Measurements from ENCODE around the gene RNF212. TPM values are rescaled to one million over a fixed set of nuclear protein-coding genes. Genes with fewer than 3 reads are reported as not detected.
A peak's percentile ranks its signal among the peaks of the same experiment; 100 is the strongest.

The RNF212 gene
- 10 to 100 TPM in 1 of 6 donors, 1 to 10 TPM in 4, under 1 TPM in 1; 0.79 to 11.6 (median 2.0) TPM for polyA plus RNA-seq (ENCODE audit: low read depth in 6 of 6)

- no peaks in the 10 kb centered on the region for H3K36me3 Mint-ChIP-seq
- H3K9me3 Mint-ChIP-seq: no peaks in the 10 kb centered on the region
- peak within 1 kb of the TSS in 2 of 6 donors; percentile 48 to 67 for H3K27ac Mint-ChIP-seq
- H3K4me3 Mint-ChIP-seq: peak within 1 kb of the TSS in 5 of 8 donors; percentile 38 to 85 (median 56)
- peaks cover 30 to 51% (median 48%) of the 10 kb centered on the region in 3 donors for H3K27me3 Mint-ChIP-seq
- H3K4me1 Mint-ChIP-seq: peaks cover 0 to 8% (median 8%) of the 10 kb centered on the region in 3 donors
- ATAC-seq (ENCODE audit: low read depth in 2 of 2) (peak; percentile 23 to 76), DNase-seq (peak; percentile 42)
These were observed at the start of gene RNF212 for GRCh38 chr4:1113311-1114009. TSS of gene RNF212 (minus strand) at chr4:1113564. CDS start at chr4:1113464, 100 bp downstream.

GRCh38 chr4:1160351-1160750, 47.0 kb upstream of the RNF212 start:
- H3K9me3 Mint-ChIP-seq: peaks cover 7 to 28% (median 17%) of the 10 kb centered on the region in 7 donors
- H3K27ac Mint-ChIP-seq: no peak overlapping the region
- ATAC-seq (ENCODE audit: low read depth in 2 of 2) (no peak), DNase-seq (no peak)
- no peaks in the 10 kb centered on the region for H3K27me3 Mint-ChIP-seq
- no peak overlapping the region for H3K4me3 Mint-ChIP-seq
- peaks cover 24 to 32% (median 27%) of the 10 kb centered on the region in 3 donors for H3K4me1 Mint-ChIP-seq
- peaks cover 5 to 15% of the 10 kb centered on the region in 2 donors for H3K36me3 Mint-ChIP-seq

- ATAC-seq (ENCODE audit: low read depth in 2 of 2) (no peak), DNase-seq (no peak)
- H3K27ac Mint-ChIP-seq: peak overlapping the region in 1 of 6 donors; percentile 57
- H3K27me3 Mint-ChIP-seq: peaks cover 0 to 11% (median 0%) of the 10 kb centered on the region in 3 donors
- H3K9me3 Mint-ChIP-seq: peaks cover 5 to 20% (median 12%) of the 10 kb centered on the region in 7 donors
- H3K4me3 Mint-ChIP-seq: no peak overlapping the region
- H3K36me3 Mint-ChIP-seq: peaks cover 5 to 15% of the 10 kb centered on the region in 2 donors
- peaks cover 10 to 19% (median 10%) of the 10 kb centered on the region in 3 donors for H3K4me1 Mint-ChIP-seq
These were observed 42.7 kb upstream of the RNF212 start for GRCh38 chr4:1156069-1156468.

- DNase-seq: no peak
- Mint-ChIP-seq H3K27ac (peak overlapping the region in 1 of 6 donors; percentile 40), H3K9me3 (peaks cover 5 to 20% (median 12%) of the 10 kb centered on the region in 7 donors), H3K27me3 (peaks cover 0 to 11% (median 0%) of the 10 kb centered on the region in 3 donors), H3K4me3 (no peak overlapping the region), H3K4me1 (peaks cover 8 to 19% (median 10%) of the 10 kb centered on the region in 3 donors), H3K36me3 (peaks cover 5 to 15% of the 10 kb centered on the region in 2 donors)
- no peak for ATAC-seq (ENCODE audit: low read depth in 2 of 2)
These were observed 42.0 kb upstream of the RNF212 start for GRCh38 chr4:1155314-1155713.

GRCh38 chr4:1154523-1155182, 41.3 kb upstream of the RNF212 start:
- ATAC-seq (ENCODE audit: low read depth in 2 of 2) (no peak), DNase-seq (no peak)
- Mint-ChIP-seq H3K4me1 (peaks cover 8 to 19% (median 10%) of the 10 kb centered on the region in 3 donors), H3K27me3 (peaks cover 0 to 11% (median 0%) of the 10 kb centered on the region in 3 donors), H3K36me3 (peaks cover 5 to 15% of the 10 kb centered on the region in 2 donors), H3K9me3 (peaks cover 5 to 20% (median 12%) of the 10 kb centered on the region in 7 donors), H3K27ac (peak overlapping the region in 2 of 6 donors; percentile 76 to 85), H3K4me3 (peak overlapping the region in 3 of 8 donors; percentile 35 to 43 (median 42))

GRCh38 chr4:1154126-1154522, 40.8 kb upstream of the RNF212 start:
- H3K27ac Mint-ChIP-seq: no peak overlapping the region
- H3K4me1 Mint-ChIP-seq: peaks cover 8 to 19% (median 10%) of the 10 kb centered on the region in 3 donors
- peak overlapping the region in 1 of 8 donors; percentile 35 for H3K4me3 Mint-ChIP-seq
- H3K9me3 Mint-ChIP-seq: peaks cover 5 to 20% (median 12%) of the 10 kb centered on the region in 7 donors
- DNase-seq (no peak), ATAC-seq (ENCODE audit: low read depth in 2 of 2) (no peak)
- H3K27me3 Mint-ChIP-seq: peaks cover 0 to 11% (median 0%) of the 10 kb centered on the region in 3 donors
- H3K36me3 Mint-ChIP-seq: peaks cover 5 to 15% of the 10 kb centered on the region in 2 donors

GRCh38 chr4:1153567-1154090, 40.3 kb upstream of the RNF212 start:
- Mint-ChIP-seq H3K9me3 (peaks cover 5 to 18% (median 10%) of the 10 kb centered on the region in 7 donors), H3K4me1 (peaks cover 10 to 19% (median 13%) of the 10 kb centered on the region in 3 donors), H3K4me3 (no peak overlapping the region), H3K36me3 (peaks cover 5 to 11% of the 10 kb centered on the region in 2 donors), H3K27ac (no peak overlapping the region), H3K27me3 (peaks cover 0 to 14% (median 0%) of the 10 kb centered on the region in 3 donors)
- DNase-seq: no peak
- no peak for ATAC-seq (ENCODE audit: low read depth in 2 of 2)

GRCh38 chr4:1152290-1152689, 38.9 kb upstream of the RNF212 start:
- Mint-ChIP-seq H3K9me3 (peaks cover 0 to 8% (median 2%) of the 10 kb centered on the region in 7 donors), H3K27ac (peak overlapping the region in 1 of 6 donors; percentile 22), H3K27me3 (peaks cover 0 to 17% (median 5%) of the 10 kb centered on the region in 3 donors), H3K4me3 (no peak overlapping the region), H3K36me3 (peaks cover 0 to under 1% of the 10 kb centered on the region in 2 donors), H3K4me1 (peaks cover 10 to 19% (median 14%) of the 10 kb centered on the region in 3 donors)
- ATAC-seq (ENCODE audit: low read depth in 2 of 2) (no peak), DNase-seq (no peak)

- Mint-ChIP-seq H3K4me1 (peaks cover 10 to 19% (median 14%) of the 10 kb centered on the region in 3 donors), H3K27ac (no peak overlapping the region), H3K4me3 (no peak overlapping the region), H3K27me3 (peaks cover 0 to 17% (median 5%) of the 10 kb centered on the region in 3 donors), H3K36me3 (no peaks in the 10 kb centered on the region), H3K9me3 (peaks cover 0 to 6% (median 1%) of the 10 kb centered on the region in 7 donors)
- DNase-seq: no peak
- no peak for ATAC-seq (ENCODE audit: low read depth in 2 of 2)
These were observed 38.2 kb upstream of the RNF212 start for GRCh38 chr4:1151541-1151940.

- H3K27ac Mint-ChIP-seq: no peak overlapping the region
- peak overlapping the region in 1 of 8 donors; percentile 52 for H3K4me3 Mint-ChIP-seq
- peaks cover 0 to 17% (median 5%) of the 10 kb centered on the region in 3 donors for H3K27me3 Mint-ChIP-seq
- no peaks in the 10 kb centered on the region for H3K36me3 Mint-ChIP-seq
- ATAC-seq (ENCODE audit: low read depth in 2 of 2) (no peak), DNase-seq (no peak)
- H3K4me1 Mint-ChIP-seq: peaks cover 10 to 19% (median 14%) of the 10 kb centered on the region in 3 donors
- H3K9me3 Mint-ChIP-seq: peaks cover 0 to 6% (median 1%) of the 10 kb centered on the region in 7 donors
These were observed 37.5 kb upstream of the RNF212 start for GRCh38 chr4:1150875-1151274.

GRCh38 chr4:1139860-1140259, 26.5 kb upstream of the RNF212 start:
- peaks cover 6 to 16% (median 10%) of the 10 kb centered on the region in 3 donors for H3K27me3 Mint-ChIP-seq
- no peak overlapping the region for H3K27ac Mint-ChIP-seq
- DNase-seq (no peak), ATAC-seq (ENCODE audit: low read depth in 2 of 2) (no peak)
- no peak overlapping the region for H3K4me3 Mint-ChIP-seq
- no peaks in the 10 kb centered on the region for H3K36me3 Mint-ChIP-seq
- peaks cover 13 to 31% (median 30%) of the 10 kb centered on the region in 3 donors for H3K4me1 Mint-ChIP-seq
- peaks cover 0 to 7% (median 0%) of the 10 kb centered on the region in 7 donors for H3K9me3 Mint-ChIP-seq

- H3K9me3 Mint-ChIP-seq: peaks cover 0 to 7% (median 0%) of the 10 kb centered on the region in 7 donors
- peak overlapping the region; percentile 34 to 93 (median 83) for H3K4me3 Mint-ChIP-seq
- no peaks in the 10 kb centered on the region for H3K36me3 Mint-ChIP-seq
- DNase-seq (no peak), ATAC-seq (ENCODE audit: low read depth in 2 of 2) (no peak)
- peaks cover 0 to 4% (median 0%) of the 10 kb centered on the region in 3 donors for H3K27me3 Mint-ChIP-seq
- H3K27ac Mint-ChIP-seq: peak overlapping the region in 2 of 6 donors; percentile 60 to 72
- H3K4me1 Mint-ChIP-seq: peaks cover 23 to 44% (median 38%) of the 10 kb centered on the region in 3 donors
These were observed 24.5 kb upstream of the RNF212 start for GRCh38 chr4:1137850-1138249.

Measured in naive B cell (primary cell).